ENCODE measurements around the gene KCNH2. TPM values are rescaled to one million over a fixed set of nuclear protein-coding genes. Genes with fewer than 3 reads are reported as not detected.

Gene KCNH2
- total RNA-seq, 1 donor from 2014 or later: 6.1 TPM

DNA sequence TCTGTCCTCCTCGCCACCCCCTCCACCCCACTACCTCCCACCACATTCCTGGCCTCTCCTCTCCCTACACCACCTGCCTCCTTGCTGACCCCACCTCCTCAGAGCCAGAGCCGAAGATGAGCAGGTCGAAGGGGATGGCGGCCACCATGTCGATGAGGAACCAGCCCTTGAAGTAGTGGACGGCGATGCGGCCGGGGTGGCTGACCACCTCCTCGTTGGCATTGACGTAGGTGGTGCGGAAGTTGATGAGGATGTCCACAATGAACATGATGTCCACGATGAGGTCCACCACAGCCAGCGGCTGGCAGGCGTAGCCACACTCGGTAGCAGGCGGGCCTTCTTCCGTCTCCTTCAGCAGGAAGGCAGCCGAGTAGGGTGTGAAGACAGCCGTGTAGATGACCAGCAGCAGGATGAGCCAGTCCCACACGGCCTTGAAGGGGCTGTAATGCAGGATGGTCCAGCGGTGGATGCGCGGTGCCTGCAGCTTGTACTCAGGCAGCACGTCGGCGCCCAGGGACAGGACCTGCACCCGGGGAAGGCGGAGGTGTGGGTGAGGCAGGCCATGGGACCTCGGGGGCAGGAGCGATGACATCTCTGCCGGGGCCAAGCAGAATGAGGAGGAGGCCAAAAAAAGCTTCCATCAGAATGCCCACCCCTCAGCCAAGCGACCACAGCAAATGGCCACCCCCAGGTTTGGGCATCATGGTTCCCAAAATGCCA is 25.6 kb downstream of the KCNH2 start:
- no peak for DNase-seq (ENCODE audit: low spot score in 2 of 2)
- no peak for FAIRE-seq

DNA sequence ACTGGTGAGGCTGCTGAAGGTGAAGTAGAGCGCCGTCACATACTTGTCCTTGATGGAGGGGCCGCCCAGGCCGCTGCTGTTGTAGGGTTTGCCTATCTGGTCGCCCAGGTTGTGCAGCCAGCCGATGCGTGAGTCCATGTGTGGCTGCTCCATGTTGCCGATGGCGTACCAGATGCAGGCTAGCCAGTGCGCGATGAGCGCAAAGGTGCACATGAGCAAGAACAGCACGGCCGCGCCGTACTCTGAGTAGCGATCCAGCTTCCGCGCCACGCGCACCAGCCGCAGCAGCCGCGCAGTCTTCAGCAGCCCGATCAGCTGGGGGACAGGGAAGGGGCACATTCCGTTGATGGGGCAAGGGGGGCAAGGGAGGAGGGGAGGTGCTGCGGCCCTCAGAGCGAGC is 26.6 kb downstream of the KCNH2 start:
- no peak for FAIRE-seq
- no peak for DNase-seq (ENCODE audit: low spot score in 2 of 2)

DNA sequence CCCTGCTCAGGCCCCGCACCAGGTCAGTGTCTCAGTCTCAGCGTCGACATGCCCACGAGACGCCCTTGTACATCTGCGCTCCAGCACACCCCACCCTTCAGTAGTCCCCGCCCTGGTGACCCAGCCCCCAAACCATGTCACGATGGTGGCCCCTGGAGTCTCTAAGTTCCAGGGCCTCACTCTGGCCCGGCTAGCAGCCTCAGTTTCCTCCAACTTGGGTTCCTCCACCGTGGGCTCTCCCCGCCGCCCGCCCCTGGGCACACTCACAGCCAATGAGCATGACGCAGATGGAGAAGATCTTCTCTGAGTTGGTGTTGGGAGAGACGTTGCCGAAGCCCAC is 27.0 kb downstream of the KCNH2 start:
- no peak for DNase-seq (ENCODE audit: low spot score in 2 of 2)
- FAIRE-seq: no peak

DNA sequence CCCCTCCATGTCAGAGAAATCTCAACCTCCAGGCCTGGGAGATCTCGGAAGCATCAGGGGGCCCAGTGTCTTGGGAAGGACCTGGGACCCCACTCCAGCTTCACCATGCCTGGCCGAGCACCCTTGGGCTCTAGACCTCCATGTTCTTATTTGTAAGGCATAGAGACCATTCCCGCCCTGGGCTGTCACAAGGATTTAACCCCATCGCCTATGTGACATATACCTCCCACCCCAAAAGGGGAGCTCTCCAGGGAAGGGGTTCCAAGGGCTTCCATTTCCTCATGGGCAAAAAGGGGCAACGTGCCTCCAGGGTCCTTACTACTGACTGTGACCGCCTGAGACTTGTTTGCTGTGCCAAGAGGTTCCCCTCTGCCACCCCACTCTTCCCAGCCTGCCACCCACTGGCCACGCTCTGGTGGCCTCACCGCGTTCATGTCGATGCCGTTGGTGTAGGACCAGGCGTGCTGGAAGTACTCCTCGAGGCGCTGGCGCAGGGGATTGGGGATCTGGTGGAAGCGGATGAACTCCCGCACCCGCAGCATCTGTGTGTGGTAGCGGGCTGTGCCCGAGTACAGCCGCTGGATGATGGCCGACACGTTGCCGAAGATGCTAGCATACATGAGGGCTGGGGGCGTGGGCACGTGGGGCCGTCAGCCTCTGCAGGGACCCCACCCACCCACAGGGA is 27.5 kb downstream of the KCNH2 start:
- FAIRE-seq (no peak), DNase-seq (ENCODE audit: low spot score in 2 of 2) (no peak)

DNA sequence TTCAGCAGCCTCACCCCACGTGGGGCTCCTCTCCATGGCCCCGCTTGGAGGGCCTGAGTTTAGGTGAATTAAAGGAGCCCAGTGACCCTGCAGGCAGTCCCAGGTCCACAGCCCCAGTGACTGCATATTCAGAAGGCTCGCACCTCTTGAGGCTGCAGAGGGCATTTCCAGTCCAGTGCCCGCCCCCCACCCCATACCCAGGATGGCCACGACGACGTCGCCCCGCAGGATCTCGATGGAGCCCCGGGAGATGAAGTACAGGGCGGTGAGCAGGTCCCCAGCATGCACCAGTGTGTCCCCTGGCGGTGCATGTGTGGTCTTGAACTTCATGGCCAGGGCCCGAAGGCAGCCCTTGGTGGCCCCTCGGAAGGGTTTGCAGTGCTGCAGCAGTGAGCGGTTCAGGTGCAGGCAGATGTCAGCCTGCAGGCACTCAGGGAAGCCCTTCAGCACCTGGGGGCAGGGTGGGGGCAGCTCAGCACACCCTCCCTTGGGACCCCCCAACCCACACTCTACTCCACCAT is 28.1 kb downstream of the KCNH2 start:
- FAIRE-seq: no peak
- DNase-seq (ENCODE audit: low spot score in 2 of 2): peak in 1 of 2 donors; percentile 28

DNA sequence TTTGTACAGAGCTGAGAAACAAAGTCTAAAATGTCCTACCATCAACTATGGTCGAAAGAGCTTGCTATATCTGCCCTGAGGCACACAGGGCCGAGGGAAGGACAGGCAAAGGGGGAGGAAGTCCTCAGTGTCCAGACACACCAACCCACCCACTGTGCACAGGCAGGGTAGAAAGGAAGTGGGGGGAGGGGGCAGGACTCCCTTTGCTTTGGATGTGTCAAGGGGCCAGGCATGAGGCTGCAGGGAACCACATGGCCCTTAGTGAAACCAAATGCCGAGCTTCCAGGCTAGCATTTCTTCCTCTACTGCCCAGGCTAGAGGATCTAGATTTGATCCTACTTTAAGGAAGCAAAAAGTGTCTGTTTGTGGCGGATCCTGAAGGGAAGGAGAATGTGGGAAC is 28.6 kb downstream of the KCNH2 start:
- FAIRE-seq (no peak), DNase-seq (ENCODE audit: low spot score in 2 of 2) (peak in 1 of 2 donors; percentile 50)

DNA sequence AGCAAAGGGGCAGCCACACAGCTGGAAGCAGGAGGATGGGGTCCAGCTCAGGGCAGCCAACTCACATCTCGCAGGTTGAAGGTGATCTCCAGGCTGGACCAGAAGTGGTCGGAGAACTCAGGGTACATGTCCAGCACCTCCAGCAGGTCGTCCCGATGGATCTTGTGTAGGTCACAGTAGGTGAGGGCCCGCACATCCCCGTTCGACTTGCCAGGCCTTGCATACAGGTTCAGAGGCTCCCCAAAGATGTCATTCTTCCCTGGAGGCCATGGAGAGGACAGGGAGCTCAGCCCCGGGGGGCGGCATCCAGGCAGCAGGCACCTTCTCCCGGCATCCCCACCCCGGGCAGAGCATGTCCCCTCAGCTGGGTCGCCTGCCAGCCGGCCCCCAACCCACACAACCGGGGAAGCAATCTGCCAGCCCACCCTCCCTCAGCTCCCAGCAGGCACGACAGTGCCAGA is 29.3 kb downstream of the KCNH2 start:
- DNase-seq (ENCODE audit: low spot score in 2 of 2) (no peak), FAIRE-seq (no peak)

DNA sequence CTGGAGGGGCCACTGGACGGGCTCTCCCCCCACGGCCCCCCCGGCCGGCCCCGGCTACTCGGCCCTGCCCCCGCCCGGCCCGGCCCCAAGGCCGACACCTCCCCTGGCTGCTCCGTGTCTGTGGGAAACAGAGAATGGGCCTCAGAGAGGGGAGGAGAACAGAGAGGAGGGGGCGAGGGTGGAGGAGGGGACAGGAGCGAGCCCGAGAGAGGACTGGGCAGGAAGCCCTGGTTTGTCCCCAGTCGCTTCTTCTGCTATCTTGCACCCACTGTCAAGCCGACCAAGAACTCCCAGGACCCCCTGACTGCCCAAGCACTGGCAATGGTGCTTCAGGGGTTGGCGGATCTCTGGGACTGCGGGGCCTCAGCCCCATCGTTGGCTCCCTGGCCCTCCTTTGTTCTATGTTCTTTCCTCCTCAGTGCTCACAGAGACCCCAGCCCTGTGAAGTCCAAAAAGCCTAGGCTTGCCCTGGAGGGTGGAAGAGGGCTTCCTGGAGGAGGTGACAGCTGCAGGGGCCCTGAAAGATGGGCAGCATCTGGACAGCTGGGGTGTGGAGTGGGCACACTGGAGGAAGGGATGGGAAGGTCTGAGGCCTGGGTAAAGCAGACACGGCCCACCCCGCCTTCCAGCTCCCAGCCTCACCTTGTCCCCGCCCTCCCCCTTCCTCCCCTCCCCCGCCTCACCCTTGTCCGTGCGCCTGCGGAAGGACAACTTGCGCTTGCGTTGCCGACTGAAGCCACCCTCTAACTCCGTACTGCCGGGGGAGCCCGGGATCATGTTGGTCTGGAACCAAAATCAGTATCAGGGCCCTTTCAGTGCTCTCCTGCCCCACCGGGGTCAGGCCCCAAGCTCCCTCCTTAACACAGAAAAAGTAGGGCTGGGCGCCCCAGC is 30.1 kb downstream of the KCNH2 start:
- DNase-seq (ENCODE audit: low spot score in 2 of 2): peak in 1 of 2 donors; percentile 31
- FAIRE-seq: no peak

DNA sequence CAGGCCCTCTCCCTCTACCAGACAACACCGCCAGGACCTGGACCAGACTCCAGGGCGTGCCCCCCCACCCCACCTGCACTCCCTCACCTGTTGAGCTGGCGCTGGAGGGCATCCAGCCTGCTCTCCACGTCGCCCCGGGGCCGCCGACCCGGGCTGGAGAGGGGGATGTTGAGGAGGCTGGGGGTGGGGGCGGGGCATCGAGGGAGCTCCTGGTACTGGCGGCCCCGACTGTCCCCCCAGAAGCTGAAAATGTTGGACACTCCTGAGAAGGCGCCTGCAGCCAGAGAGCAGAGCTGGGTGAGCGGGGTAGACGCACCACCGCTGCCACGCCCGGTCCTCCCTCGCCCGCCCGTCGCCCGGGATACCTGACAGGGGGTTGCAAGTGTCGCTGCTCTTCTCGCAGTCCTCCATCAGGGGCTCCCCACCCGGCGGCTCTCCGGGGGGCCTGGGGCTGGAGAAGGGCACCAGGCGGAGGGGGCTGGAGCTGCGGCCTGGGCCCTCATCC is 30.8 kb downstream of the KCNH2 start:
- no peak for DNase-seq (ENCODE audit: low spot score in 2 of 2)

DNA sequence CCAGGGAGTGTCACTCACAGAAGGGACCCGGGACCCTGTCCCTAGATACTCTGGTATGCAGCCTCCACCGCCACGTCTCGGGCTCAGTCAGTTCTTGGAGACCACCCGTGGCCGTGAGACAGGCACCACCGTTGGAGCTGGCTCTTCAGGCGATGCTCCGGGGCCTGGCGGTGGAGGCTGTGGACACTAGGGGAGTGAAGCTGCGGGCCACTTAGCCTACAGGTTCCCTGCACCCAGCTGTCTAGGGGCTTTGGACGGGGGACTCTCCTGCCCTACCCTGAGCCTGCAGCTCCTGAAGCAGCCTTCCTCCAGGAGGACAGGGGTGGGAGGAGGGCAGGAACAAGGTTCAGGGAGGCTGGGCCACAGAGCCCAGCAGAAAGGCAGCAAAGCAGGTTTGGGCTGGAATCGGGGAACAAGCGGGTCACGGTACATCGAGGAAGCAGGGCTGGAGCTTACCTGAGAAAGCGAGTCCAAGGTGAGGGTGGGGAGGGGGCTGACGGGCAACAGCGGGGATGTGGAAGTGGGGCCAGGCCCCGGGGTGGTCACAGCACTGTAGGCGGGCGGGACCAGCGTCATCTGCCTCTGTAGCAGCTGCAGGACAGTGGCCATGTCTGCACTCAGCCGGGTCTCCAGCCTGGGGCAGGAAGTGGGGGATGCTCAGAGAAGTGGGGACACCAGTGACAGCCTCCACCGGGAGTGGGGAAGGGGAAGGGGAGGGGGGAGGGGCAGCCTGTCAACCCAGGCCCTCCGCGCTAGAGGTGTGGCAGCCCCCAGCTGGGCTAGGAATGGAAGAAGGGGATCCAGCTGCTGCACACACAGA is 31.5 kb downstream of the KCNH2 start:
- FAIRE-seq: no peak
- no peak for DNase-seq (ENCODE audit: low spot score in 2 of 2)

More for the DNA sequence above, 30.8 kb downstream of the KCNH2 start:
- FAIRE-seq: no peak

DNA sequence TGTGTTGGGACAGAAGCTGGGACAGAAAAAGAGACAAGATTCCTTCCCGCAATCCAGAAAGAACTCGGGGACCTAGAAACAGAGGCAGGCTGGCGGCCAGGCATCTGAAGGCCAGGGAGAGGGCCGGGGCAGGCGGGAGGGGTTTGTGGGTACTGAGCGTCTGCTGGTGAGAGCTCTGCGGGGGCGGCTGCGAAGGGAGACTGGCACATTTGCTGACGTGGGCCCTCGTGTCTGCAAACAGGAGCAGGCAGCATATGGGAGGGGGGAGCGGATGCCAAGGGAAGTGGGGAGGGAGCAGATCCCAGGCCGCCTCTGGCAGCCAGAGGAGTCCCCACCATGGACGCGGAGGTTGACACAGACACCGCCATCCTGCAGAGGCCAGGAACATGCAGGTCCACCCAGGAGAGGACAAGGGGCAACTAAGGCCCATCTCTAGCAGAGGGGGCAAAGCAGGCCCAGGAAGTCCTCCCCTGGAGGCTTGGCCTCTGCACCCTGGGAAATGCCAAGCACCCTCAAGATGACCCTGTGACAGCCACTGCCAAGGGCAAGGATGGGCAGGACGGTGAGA is 32.2 kb downstream of the KCNH2 start:
- FAIRE-seq (no peak), DNase-seq (ENCODE audit: low spot score in 2 of 2) (peak in 1 of 2 donors; percentile 78)

DNA sequence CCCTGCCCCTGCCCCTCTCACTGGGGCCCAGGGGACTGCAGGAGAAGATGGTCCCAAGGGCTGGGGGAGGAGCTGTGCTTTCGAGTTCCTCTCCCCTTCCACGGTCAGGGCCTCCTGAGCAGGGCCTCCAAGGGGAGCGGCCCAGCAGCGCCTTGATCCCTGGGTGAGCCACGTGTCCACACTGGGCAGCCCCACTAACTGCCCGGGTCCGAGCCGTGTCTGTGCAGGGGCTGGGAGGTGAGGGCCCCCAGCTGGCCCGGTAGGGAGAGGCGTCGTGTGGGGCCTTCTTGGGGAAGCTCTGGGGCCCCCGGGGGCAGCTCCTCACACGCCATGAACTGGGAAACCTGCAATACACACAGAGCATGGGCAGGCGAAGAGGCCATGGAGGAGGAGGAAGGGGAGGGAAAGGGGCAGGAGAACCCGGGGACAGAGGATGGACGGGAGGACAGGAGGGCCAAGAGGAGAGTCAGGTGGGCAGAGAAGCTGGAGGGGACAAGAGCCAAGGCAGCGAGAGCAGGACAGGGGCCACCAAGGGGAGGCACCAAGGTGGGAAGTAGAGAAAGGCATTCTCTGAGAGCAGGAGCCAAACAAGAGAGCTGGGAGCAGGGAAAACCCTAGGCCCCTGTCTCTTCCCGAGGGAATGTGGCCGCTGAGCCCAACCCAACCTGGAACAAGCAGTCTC is 32.8 kb downstream of the KCNH2 start:
- FAIRE-seq (no peak), DNase-seq (ENCODE audit: low spot score in 2 of 2) (no peak)

DNA sequence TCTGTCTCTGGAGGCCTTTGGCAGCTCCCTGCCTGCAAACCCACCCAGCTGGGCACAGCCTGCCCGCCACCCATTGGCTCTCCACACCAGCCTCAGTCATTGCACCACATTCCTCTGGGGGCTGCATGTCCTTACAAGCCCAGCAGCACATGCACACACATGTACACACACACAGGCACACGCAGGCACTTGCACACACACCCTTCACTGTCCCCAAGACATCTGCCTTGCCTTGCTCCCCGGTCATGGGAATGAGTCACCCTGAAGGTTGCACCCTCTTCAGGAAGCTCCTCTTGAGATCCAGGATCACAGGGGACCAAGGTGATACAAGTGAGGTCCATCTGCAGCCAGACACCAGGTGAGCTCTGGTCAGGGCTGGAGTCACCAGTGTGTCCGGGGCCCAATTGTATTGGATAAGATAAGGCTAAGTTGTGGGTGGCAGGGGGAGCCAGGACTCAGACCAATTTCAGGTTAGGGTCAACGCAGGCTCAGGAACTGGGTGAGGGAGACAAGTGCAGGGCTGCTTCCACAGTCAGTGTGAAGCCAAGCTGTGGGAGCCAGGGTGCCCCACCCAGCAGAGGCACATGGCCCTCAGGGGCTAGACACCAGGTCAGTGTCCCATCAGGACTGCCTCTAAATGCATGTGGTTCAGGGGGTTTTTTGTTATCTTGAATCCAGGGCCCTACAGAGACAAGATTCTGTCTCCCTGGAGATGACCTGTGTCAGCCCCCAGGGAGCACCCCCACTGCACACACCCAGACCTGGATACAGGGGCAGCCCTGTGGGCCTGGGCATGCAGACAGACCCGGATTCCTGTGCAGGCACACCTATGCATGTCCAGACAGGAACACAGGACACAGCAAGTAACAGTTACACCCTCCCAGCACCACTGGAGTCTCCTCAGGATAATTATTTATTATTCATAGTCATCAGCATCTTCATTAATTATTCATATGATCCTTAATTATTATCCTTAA is 33.8 kb downstream of the KCNH2 start:
- DNase-seq (ENCODE audit: low spot score in 2 of 2) (no peak), FAIRE-seq (no peak)

DNA sequence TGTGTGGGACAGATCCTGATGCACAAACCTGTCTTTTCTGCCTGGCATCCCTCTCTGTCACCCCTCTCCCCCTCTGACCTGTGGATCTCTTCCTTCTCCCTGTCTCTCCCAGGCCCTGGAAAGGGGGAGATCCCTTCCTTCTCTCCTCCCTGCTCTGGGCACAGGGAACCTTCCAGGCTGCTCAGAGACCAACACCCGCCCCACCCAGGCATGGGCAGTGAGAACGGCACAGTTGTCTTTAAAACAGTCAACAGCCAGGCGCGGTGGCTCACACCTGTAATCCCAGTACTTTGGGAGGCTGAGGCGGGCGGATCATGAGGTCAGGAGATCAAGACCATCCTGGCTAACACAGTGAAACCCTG is 34.7 kb downstream of the KCNH2 start:
- no peak for FAIRE-seq

DNA sequence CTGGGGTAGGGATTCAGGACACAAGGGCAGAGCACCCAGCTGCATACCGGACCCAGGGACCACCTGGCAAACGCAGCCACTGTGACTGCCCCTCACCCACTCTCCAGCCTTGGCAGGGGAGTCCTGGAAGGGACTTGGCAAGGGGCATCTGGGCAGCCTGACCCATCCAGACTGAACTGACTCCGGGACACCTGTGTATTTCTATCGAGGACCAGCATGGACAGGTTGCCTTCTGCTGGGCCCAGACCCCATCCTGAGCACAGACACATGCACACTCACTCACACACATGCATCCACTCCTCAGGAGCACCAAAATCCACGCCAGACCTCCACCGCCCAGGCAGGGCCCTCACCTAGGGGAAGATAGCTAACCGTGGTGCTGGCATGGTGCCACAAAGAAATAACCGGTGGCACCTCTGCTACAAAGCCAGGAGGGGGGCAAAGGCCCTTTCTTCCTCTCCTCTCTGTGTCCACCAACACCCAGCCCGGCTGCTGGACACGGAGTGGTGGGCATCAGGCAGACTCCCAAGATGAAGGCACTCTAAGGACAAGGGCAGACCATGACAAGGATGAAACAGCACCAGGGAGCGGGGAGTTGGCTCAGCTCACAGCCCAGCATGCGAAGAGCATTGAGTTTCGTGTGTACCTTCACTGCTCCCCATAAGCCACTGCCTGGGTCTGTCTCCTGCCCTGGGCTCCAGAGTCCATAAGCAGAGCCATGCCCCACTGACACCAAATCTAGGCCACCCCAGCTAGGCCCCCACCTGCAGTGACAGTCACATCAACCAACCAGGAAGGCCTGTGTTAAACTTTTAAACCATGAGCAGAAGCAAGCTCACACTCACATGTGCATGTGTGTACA is 35.3 kb downstream of the KCNH2 start:
- DNase-seq (ENCODE audit: low spot score in 2 of 2): no peak
- no peak for FAIRE-seq

More for the DNA sequence above, 34.7 kb downstream of the KCNH2 start:
- no peak for DNase-seq (ENCODE audit: low spot score in 2 of 2)

DNA sequence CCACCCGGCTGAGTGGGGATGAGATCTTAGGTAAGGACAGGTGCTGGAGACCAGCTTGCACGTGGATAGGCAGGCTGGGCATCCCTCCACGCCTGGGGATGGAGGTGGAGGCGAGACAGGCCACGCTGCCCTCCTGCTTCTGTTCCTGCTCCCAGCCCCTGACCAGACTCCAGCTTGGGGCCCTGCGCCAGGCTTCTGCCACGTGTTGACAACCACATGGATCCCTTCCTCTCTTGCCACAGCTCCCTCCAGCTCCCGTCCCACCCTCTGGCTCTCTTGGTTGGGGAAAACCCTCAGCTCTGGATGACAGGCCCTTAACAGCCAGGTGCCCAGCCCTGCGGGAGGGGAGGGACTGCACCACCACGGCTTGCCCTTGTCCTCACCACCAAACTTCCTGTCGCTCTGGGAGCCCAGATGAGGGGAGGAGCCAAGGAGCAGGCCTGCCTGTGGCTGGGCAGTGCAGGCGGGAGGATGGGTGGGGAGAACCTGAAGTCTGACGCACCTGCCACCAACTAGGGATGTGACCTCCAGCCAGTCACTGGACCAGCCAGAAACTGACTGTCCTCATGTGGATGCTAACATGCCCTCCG is 36.0 kb downstream of the KCNH2 start:
- FAIRE-seq (no peak), DNase-seq (ENCODE audit: low spot score in 2 of 2) (no peak)
